Naive B cell (primary cell): Measurements from ENCODE around the gene CLPX. TPM values are rescaled to one million over a fixed set of nuclear protein-coding genes. Genes with fewer than 3 reads are reported as not detected.
"Not testable (repeated sequence)": the region's sequence is repeated elsewhere in the genome, so short reads cannot be mapped to it uniquely, and the experiment has no call there.

Source experiments
- ATAC-seq, 2 donors: fragments of 150-1000 bp; cut with Tn5 transposase; 2 replicates each; pipeline ENCODE4 v1.10.0; 2021; ENCODE audit warnings: low read depth in 2 of 2, mild to moderate bottlenecking in 2 of 2, moderate library complexity in 2 of 2
- DNase-seq: peaks from one replicate; pipeline ENCODE4 v3.0.0; 2022
- H3K27ac Mint-ChIP-seq, 6 donors: one replicate each; pipeline ENCODE4 v1.8.0; 2020 to 2022; ENCODE audit warnings: mild to moderate bottlenecking in 6 of 6, mixed read lengths in 6 of 6, moderate library complexity in 5 of 6, inconsistent platforms in 2 of 6
- H3K27me3 Mint-ChIP-seq, 3 donors: one replicate each; pipeline ENCODE4 v1.8.0; 2021 to 2022; ENCODE audit warnings: mixed read lengths in 3 of 3, mild to moderate bottlenecking in 1 of 3
- H3K36me3 Mint-ChIP-seq, 2 donors: one replicate each; pipeline ENCODE4 v1.8.0; 2020 to 2022; ENCODE audit warnings: mixed read lengths in 2 of 2, inconsistent platforms in 1 of 2, mild to moderate bottlenecking in 1 of 2
- H3K4me1 Mint-ChIP-seq, 3 donors: one replicate each; pipeline ENCODE4 v1.8.0; 2020 to 2022; ENCODE audit warnings: mixed read lengths in 3 of 3, inconsistent platforms in 1 of 3, mild to moderate bottlenecking in 1 of 3, moderate library complexity in 1 of 3
- H3K4me3 Mint-ChIP-seq, 8 donors: one replicate each; pipeline ENCODE4 v1.8.0; 2020 to 2022; ENCODE audit warnings: mild to moderate bottlenecking in 8 of 8, mixed read lengths in 8 of 8, moderate library complexity in 8 of 8, inconsistent platforms in 2 of 8
- H3K9me3 Mint-ChIP-seq, 7 donors: one replicate each; pipeline ENCODE4 v1.8.0; 2020 to 2022; ENCODE audit warnings: mixed read lengths in 7 of 7, mild to moderate bottlenecking in 5 of 7, inconsistent platforms in 2 of 7, moderate library complexity in 1 of 7
- polyA plus RNA-seq, 6 donors: library from polyadenylated mRNA; unstranded; fragments of 300-500 nt; fragmentation: Illumina TruSeq; gene quantifications; one replicate each; pipeline ENCODE4 v1.2.3, GENCODE V29; 2021; ENCODE audit warnings: low read depth in 6 of 6

The CLPX gene
- 10 to 100 TPM; 21.1 to 33.5 (median 29.6) TPM for polyA plus RNA-seq

- H3K36me3 Mint-ChIP-seq, result no peaks in the 10 kb centered on the region
- peak within 1 kb of the TSS; percentile 94 to 97 (median 96) for H3K27ac Mint-ChIP-seq
- peaks cover 10 to 40% (median 29%) of the 10 kb centered on the region in 3 donors for H3K4me1 Mint-ChIP-seq
- H3K4me3 Mint-ChIP-seq, result peak within 1 kb of the TSS; percentile 91 to 99 (median 96)
- no peaks in the 10 kb centered on the region for H3K9me3 Mint-ChIP-seq
- H3K27me3 Mint-ChIP-seq, result no peaks in the 10 kb centered on the region
- ATAC-seq, result peak; percentile 85 to 86
- DNase-seq, result peak; percentile 90
These were observed at the start of gene CLPX for GRCh38 chr15:65184868-65185717. TSS of gene CLPX (minus strand) at chr15:65185342. CDS start at chr15:65185153, 189 bp downstream.

GRCh38 chr15:65233696-65234095 is 48.6 kb upstream of the CLPX start:
- DNase-seq (no peak), ATAC-seq (no peak)
- no peaks in the 10 kb centered on the region for H3K36me3 Mint-ChIP-seq
- H3K4me3 Mint-ChIP-seq, result no peak overlapping the region
- H3K4me1 Mint-ChIP-seq, result no peaks in the 10 kb centered on the region
- H3K27me3 Mint-ChIP-seq, result no peaks in the 10 kb centered on the region
- no peak overlapping the region for H3K27ac Mint-ChIP-seq
- H3K9me3 Mint-ChIP-seq, result no peaks in the 10 kb centered on the region

- H3K36me3 Mint-ChIP-seq, result no peaks in the 10 kb centered on the region
- H3K27ac Mint-ChIP-seq, result no peak overlapping the region
- H3K4me1 Mint-ChIP-seq, result no peaks in the 10 kb centered on the region
- no peak overlapping the region for H3K4me3 Mint-ChIP-seq
- no peaks in the 10 kb centered on the region for H3K27me3 Mint-ChIP-seq
- ATAC-seq, result no peak
- no peaks in the 10 kb centered on the region for H3K9me3 Mint-ChIP-seq
- DNase-seq, result no peak
These were observed 47.4 kb upstream of the CLPX start for GRCh38 chr15:65232520-65232919.

- Mint-ChIP-seq H3K27ac (peak overlapping the region in 1 of 6 donors; percentile 60), H3K9me3 (no peaks in the 10 kb centered on the region), H3K4me3 (no peak overlapping the region), H3K4me1 (no peaks in the 10 kb centered on the region), H3K27me3 (no peaks in the 10 kb centered on the region), H3K36me3 (no peaks in the 10 kb centered on the region)
- DNase-seq, result no peak
- ATAC-seq, result no peak
These were observed 46.2 kb upstream of the CLPX start for GRCh38 chr15:65231306-65231705.

GRCh38 chr15:65226901-65227300 is 41.8 kb upstream of the CLPX start:
- ATAC-seq, result not testable (repeated sequence)

GRCh38 chr15:65226221-65226620 is 41.1 kb upstream of the CLPX start:
- H3K27ac Mint-ChIP-seq, result no peak overlapping the region
- ATAC-seq (no peak), DNase-seq (no peak)
- no peaks in the 10 kb centered on the region for H3K36me3 Mint-ChIP-seq
- no peak overlapping the region for H3K4me3 Mint-ChIP-seq
- no peaks in the 10 kb centered on the region for H3K4me1 Mint-ChIP-seq
- H3K9me3 Mint-ChIP-seq, result no peaks in the 10 kb centered on the region
- no peaks in the 10 kb centered on the region for H3K27me3 Mint-ChIP-seq

More at GRCh38 chr15:65226901-65227300, 41.8 kb upstream of the CLPX start:
- not testable (repeated sequence) for H3K4me1 Mint-ChIP-seq, H3K4me3 Mint-ChIP-seq, H3K36me3 Mint-ChIP-seq, H3K9me3 Mint-ChIP-seq, H3K27me3 Mint-ChIP-seq, DNase-seq, H3K27ac Mint-ChIP-seq

GRCh38 chr15:65223996-65224395 is 38.9 kb upstream of the CLPX start:
- H3K9me3 Mint-ChIP-seq, result no peaks in the 10 kb centered on the region
- no peak for DNase-seq
- H3K36me3 Mint-ChIP-seq, result no peaks in the 10 kb centered on the region
- no peak overlapping the region for H3K27ac Mint-ChIP-seq
- H3K4me3 Mint-ChIP-seq, result no peak overlapping the region
- H3K27me3 Mint-ChIP-seq, result no peaks in the 10 kb centered on the region
- no peaks in the 10 kb centered on the region for H3K4me1 Mint-ChIP-seq
- no peak for ATAC-seq

GRCh38 chr15:65222891-65223290 is 37.7 kb upstream of the CLPX start:
- ATAC-seq, result no peak
- Mint-ChIP-seq H3K4me1 (no peaks in the 10 kb centered on the region), H3K36me3 (no peaks in the 10 kb centered on the region), H3K27me3 (no peaks in the 10 kb centered on the region), H3K4me3 (no peak overlapping the region), H3K27ac (no peak overlapping the region), H3K9me3 (no peaks in the 10 kb centered on the region)
- DNase-seq, result no peak

- no peaks in the 10 kb centered on the region for H3K27me3 Mint-ChIP-seq
- no peak overlapping the region for H3K4me3 Mint-ChIP-seq
- ATAC-seq (no peak), DNase-seq (no peak)
- no peaks in the 10 kb centered on the region for H3K9me3 Mint-ChIP-seq
- no peaks in the 10 kb centered on the region for H3K4me1 Mint-ChIP-seq
- no peak overlapping the region for H3K27ac Mint-ChIP-seq
- H3K36me3 Mint-ChIP-seq, result no peaks in the 10 kb centered on the region
These were observed 36.6 kb upstream of the CLPX start for GRCh38 chr15:65221697-65222096.

GRCh38 chr15:65219137-65219536 is 34.0 kb upstream of the CLPX start:
- no peak overlapping the region for H3K27ac Mint-ChIP-seq
- ATAC-seq, result no peak

GRCh38 chr15:65217526-65218482 is 32.7 kb upstream of the CLPX start:
- no peak overlapping the region for H3K4me3 Mint-ChIP-seq
- no peaks in the 10 kb centered on the region for H3K36me3 Mint-ChIP-seq
- ATAC-seq (no peak), DNase-seq (no peak)
- H3K9me3 Mint-ChIP-seq, result no peaks in the 10 kb centered on the region
- H3K27me3 Mint-ChIP-seq, result no peaks in the 10 kb centered on the region
- H3K4me1 Mint-ChIP-seq, result no peaks in the 10 kb centered on the region
- no peak overlapping the region for H3K27ac Mint-ChIP-seq

More at GRCh38 chr15:65219137-65219536, 34.0 kb upstream of the CLPX start:
- Mint-ChIP-seq H3K27me3 (no peaks in the 10 kb centered on the region), H3K9me3 (no peaks in the 10 kb centered on the region), H3K36me3 (no peaks in the 10 kb centered on the region), H3K4me3 (no peak overlapping the region), H3K4me1 (no peaks in the 10 kb centered on the region)
- DNase-seq, result no peak

- ATAC-seq, result no peak
These were observed 30.4 kb upstream of the CLPX start for GRCh38 chr15:65215496-65215895.

GRCh38 chr15:65214010-65214409 is 28.9 kb upstream of the CLPX start:
- Mint-ChIP-seq H3K9me3 (no peaks in the 10 kb centered on the region), H3K36me3 (no peaks in the 10 kb centered on the region), H3K27me3 (no peaks in the 10 kb centered on the region), H3K4me1 (peaks cover 0 to 2% (median 2%) of the 10 kb centered on the region in 3 donors), H3K4me3 (no peak overlapping the region), H3K27ac (peak overlapping the region in 1 of 6 donors; percentile 4)
- ATAC-seq, result no peak
- no peak for DNase-seq

More at GRCh38 chr15:65215496-65215895, 30.4 kb upstream of the CLPX start:
- H3K9me3 Mint-ChIP-seq, result no peaks in the 10 kb centered on the region
- peak overlapping the region in 1 of 8 donors; percentile 13 for H3K4me3 Mint-ChIP-seq
- DNase-seq, result no peak
- H3K4me1 Mint-ChIP-seq, result peaks cover 0 to 2% (median 2%) of the 10 kb centered on the region in 3 donors
- no peaks in the 10 kb centered on the region for H3K36me3 Mint-ChIP-seq
- no peak overlapping the region for H3K27ac Mint-ChIP-seq
- H3K27me3 Mint-ChIP-seq, result no peaks in the 10 kb centered on the region
